GM18867 (cell line): ENCODE results near the gene PLXNA3.

ENCODE experiments used
- ATAC-seq: cut with Tn5 transposase; IDR thresholded peaks from one replicate; pipeline ENCODE4 v1.9.1; 2021; ENCODE audit warnings: mild to moderate bottlenecking, moderate library complexity; ENCODE audit not compliant: unreplicated experiment

Gene PLXNA3

DNA sequence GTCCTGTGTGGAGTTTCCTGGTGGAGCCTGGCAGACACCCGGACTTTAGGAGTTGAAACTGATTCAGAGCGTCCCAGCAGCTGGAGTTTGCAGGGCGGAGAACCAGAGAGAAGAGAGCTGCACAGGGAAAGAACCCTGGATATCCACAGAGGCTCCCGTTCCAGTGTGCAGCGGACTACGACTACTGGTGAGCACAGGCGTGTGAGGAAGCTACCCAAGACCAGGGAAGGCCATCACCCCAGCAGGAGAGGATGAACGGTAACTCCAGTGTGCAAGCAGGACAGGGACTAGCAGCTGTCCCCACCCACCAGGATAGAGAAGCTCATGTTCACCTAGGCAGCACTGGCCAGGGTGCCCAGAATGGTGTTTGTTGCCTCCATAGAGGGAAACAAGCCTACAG is 18.7 kb downstream of the PLXNA3 start:
- ATAC-seq, result no peak

DNA sequence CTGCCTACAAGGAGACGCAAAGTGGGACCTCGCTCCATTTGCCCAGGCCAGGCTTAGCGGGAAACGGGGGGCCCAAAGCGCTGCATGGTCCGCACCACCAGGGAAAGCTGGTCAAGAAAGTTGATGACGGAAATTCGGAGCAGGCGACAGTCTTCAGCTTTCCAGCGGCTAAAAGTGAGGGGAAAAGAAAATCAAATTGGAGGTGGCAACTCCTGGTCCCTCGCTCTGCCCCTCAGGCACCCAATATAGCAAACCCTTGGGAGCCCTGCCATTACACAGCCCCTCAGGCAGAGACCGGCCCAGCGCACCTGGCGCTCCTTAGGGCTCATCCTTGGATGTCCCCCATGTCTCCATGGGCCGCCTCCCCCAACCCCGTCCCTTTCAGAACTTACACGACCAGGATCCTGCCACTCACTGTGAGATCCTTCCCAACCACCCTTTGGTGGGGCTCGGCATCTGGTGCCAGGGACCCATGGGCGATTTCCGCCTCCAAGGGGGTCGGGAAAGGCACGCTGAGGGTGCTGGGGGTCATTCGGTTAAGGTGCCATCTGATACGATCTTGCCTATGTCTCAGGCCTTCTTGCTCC is 19.9 kb downstream of the PLXNA3 start:
- ATAC-seq, result no peak

- peak; percentile 82 for ATAC-seq
Measured at GRCh38 chrX:154478728-154479622, 20.9 kb downstream of the PLXNA3 start, which contains the start of gene LAGE3. Gene LAGE3, minus strand, starts transcription at chrX:154479281. Its CDS starts 366 bp downstream, at chrX:154478915.

- no peak for ATAC-seq
Measured at GRCh38 chrX:154481195-154481594, 23.1 kb downstream of the PLXNA3 start.

DNA sequence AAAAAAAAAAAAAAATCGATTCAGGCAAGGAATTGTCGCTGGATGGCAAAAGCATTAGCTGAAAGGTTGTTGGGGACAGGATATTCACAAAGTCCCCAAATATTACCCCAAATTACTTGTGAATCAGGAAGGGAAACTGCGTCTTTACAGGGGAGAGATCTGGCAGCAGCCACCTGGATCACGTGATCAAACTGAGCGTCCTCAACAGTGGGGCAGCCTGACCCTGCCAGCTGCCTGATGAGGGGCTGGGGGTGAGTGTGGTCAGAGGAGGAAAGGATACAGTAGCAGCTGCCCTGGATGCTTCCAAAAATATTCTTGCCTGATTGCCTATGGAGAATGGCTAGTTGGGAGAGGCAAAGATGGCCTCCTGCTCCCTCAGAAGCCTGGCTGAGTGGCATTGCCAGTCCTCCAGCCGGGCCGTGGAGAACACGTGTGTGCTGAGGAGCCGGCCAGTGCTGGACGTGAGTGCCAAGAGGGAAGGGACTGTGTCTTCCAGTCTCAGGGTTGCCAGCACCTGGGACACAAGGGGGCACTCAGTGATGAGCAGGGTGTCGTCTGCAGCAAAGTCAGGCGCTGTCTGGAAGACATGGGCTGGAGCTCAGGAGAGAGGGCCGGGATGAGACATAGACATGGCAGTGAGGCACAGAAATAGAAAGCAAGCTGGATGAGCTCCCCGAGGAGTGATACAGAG is 24.0 kb downstream of the PLXNA3 start:
- no peak for ATAC-seq

- ATAC-seq, result no peak
Measured at GRCh38 chrX:154482786-154483185, 24.7 kb downstream of the PLXNA3 start.

GRCh38 chrX:154483325-154483724 is 25.2 kb downstream of the PLXNA3 start:
- no peak for ATAC-seq

DNA sequence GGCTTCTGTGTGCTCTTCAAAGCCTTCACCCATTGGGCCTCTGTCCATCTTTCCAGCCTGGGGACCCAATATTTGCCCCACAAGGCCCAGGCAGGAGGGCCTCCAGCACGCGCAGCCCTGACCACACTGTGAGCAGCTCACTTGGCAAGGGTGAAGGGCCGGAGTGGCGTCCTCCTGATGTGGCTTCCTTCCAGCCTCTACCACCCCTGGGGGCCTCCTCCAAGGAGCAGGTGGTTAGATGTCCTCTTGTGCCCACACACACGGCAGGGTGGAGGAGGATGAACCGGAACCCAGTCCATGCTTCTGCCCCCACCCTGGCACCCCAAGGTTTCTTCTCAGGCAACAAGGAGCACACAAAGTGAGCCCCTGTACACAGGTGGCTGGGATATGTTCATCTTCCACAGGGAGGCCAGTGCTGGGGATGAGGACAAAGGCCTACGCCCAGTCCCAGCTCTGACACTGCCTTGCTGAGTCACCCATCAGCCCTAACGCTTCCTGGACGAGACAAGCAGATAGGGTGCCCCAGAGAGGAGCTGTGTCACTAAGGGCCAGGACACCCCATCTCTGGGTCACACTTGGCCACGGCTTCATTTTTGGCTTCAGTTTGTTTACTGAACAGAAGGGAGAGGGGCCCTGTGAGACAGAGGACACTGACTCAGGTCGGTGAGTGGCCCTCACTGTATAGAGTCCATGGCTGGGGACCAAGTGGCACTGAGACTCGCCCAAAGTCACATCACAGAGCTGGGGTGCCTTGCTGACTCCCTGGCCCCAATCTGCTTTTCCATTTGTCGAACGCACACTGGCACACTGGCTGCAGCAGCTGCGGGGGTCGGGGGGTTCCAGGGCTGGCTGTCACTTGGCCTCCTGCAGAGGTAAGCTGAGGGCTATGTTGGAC is 26.4 kb downstream of the PLXNA3 start:
- no peak for ATAC-seq

GRCh38 chrX:154485150-154486051 is 27.3 kb downstream of the PLXNA3 start:
- no peak for ATAC-seq

DNA sequence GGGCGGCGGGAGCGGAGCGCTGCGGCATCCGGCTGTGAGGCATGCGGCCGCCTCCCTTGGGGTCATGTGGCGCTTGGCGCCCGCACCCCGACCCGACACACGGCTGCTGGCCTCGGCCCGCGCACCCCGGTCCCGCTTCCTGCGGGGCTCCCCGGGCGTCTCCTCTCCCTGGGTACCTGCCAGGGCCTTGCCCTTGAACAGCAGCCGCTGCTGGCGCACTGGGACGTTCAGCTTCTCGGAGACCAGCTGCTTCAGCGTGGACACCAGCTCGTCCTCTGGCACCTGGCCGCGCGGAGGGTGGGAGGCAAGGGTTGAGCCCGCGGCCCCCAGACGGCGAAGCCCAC is 27.9 kb downstream of the PLXNA3 start:
- ATAC-seq, result peak; percentile 2

GRCh38 chrX:154486396-154487207 is 28.5 kb downstream of the PLXNA3 start, which contains the start of gene UBL4A:
Gene UBL4A, minus strand, starts transcription at chrX:154486615. Its CDS starts 31 bp downstream, at chrX:154486584.
- ATAC-seq, result peak; percentile 21

- ATAC-seq, result no peak
Measured at GRCh38 chrX:154487518-154488290, 29.6 kb downstream of the PLXNA3 start.

- ATAC-seq, result no peak
Measured at GRCh38 chrX:154488336-154489075, 30.4 kb downstream of the PLXNA3 start.

DNA sequence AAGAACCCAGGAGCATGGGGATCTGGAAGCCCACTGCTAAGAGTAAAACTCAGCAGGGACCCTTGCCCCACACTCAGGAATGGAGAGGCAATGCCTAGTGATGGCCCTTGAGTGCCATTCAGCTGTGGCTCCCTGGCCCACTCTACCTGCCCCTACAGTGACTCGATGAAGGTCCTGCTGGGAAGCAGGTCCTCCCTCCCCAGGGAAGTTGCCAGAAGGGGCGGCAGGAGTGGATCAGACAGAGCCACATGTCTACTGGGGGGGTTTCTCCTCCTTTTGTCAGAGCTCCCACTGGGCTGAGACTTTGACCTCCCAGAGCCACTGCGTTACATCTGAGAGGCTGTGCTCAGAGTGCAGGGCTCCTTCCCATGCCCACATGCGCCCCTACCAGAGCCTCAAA is 31.1 kb downstream of the PLXNA3 start:
- no peak for ATAC-seq

DNA sequence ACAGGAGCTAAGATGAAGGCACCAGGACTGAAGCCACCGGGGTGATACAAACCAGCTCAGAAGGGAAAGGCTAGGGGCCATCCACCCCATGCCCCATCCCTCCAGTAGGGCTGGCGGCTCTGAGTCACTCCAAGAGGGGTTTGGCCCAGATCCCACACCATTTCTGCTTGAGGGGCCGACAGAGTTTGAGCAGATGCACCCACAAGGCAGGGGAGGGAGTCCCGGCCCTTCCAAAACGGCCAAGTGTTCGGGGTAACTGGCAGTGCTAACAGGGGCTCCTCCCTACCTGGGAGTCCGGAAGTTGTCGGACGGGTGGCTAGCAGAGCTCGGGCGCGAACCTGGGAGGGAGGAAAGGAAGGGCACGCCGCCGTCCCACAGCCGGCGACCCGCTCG is 31.9 kb downstream of the PLXNA3 start:
- peak; percentile 26 for ATAC-seq

DNA sequence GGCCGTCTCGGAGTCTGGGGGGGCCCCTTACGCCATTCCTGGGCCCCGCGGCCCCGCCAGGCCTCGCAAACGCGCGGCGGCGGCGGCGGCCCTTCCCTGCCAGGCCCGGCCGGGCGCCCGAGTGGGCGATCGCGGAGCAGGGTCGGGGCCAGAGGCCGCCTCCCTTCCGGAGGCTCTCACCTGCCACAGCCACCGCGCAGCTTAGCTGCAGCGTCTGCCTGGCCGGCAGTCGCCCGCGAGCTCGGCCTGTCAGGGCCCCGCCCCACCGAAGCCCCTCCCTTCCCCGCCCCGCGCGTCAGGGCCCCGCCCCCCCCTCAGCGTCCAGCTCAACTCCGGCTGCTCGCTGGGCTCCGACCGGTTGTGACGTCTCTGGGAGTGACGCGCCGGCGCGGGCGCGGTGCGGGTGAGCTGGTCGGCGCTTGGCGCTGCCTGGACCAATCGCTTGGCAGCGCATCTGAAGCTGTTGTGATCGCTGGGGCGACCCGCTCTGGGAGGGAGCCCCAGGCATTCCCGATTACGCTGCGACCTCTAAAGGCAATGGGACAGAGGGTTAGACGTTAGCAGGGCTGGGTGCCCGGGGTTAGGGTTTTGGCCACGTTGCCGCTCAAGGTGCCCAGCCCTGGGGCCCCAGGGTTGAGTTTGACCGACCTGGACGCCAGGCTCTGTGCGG is 32.5 kb downstream of the PLXNA3 start, which contains the start of gene SLC10A3:
Gene SLC10A3 (minus strand): TSS at position 216 of the 670 bp plus-strand sequence. CDS start 1,689 bp downstream, outside the sequence.
- peak; percentile 77 for ATAC-seq

GRCh38 chrX:154494715-154495114 is 36.6 kb downstream of the PLXNA3 start:
- ATAC-seq, result no peak
